ENCODE data around the gene LSM7. TPM values are rescaled to one million over a fixed set of nuclear protein-coding genes. Genes with fewer than 3 reads are reported as not detected.

Gene LSM7
- total RNA-seq, 1 experiment from 2014 or later = 93.0 TPM

- CTCF ChIA-PET = no interaction called here
- no peak overlapping the region for H3K4me3 Mint-ChIP-seq (ENCODE audit: low read depth, unreplicated experiment)
Measured at GRCh38 chr19:2321565-2322283, 6.7 kb downstream of the LSM7 start.

GRCh38 chr19:2320939-2321338, 7.4 kb downstream of the LSM7 start:
- no peaks in the 10 kb centered on the region for H3K27me3 Mint-ChIP-seq (ENCODE audit: unreplicated experiment)
- TF ChIP-seq CTCF (IDR thresholded peaks at IDR 0.05; ENCODE audit: unreplicated experiment) = no peak

More at GRCh38 chr19:2321565-2322283, 6.7 kb downstream of the LSM7 start:
- H3K36me3 Mint-ChIP-seq (ENCODE audit: insufficient read depth, unreplicated experiment) = peaks cover 22% of the 10 kb centered on the region
- DNase-seq = no peak
- H3K27ac Mint-ChIP-seq (ENCODE audit: unreplicated experiment) = no peak overlapping the region
- BruUV-seq (replicated peaks) = no TSS peak
- no peaks in the 10 kb centered on the region for H3K9me3 Mint-ChIP-seq (ENCODE audit: low read depth, unreplicated experiment)
- no peak for TF ChIP-seq CTCF (IDR thresholded peaks at IDR 0.05; ENCODE audit: unreplicated experiment)
- no peaks in the 10 kb centered on the region for H3K27me3 Mint-ChIP-seq (ENCODE audit: unreplicated experiment)
- intact Hi-C loops (cut with micrococcal nuclease; ENCODE audit: unreplicated experiment) = no loop called here
- H3K4me1 Mint-ChIP-seq (ENCODE audit: low read depth, unreplicated experiment) = no peaks in the 10 kb centered on the region

GRCh38 chr19:2320049-2320448, 8.3 kb downstream of the LSM7 start:
- CTCF ChIA-PET = no interaction called here
- no peaks in the 10 kb centered on the region for H3K9me3 Mint-ChIP-seq (ENCODE audit: low read depth, unreplicated experiment)
- intact Hi-C loops (cut with micrococcal nuclease; ENCODE audit: unreplicated experiment) = no loop called here
- no TSS peak for BruUV-seq (replicated peaks)
- H3K27ac Mint-ChIP-seq (ENCODE audit: unreplicated experiment) = no peak overlapping the region
- no peak for DNase-seq
- H3K4me1 Mint-ChIP-seq (ENCODE audit: low read depth, unreplicated experiment) = no peaks in the 10 kb centered on the region
- no peaks in the 10 kb centered on the region for H3K27me3 Mint-ChIP-seq (ENCODE audit: unreplicated experiment)
- no peak for TF ChIP-seq CTCF (IDR thresholded peaks at IDR 0.05; ENCODE audit: unreplicated experiment)
- no peak overlapping the region for H3K4me3 Mint-ChIP-seq (ENCODE audit: low read depth, unreplicated experiment)
- H3K36me3 Mint-ChIP-seq (ENCODE audit: insufficient read depth, unreplicated experiment) = peaks cover 14% of the 10 kb centered on the region

More at GRCh38 chr19:2320939-2321338, 7.4 kb downstream of the LSM7 start:
- H3K27ac Mint-ChIP-seq (ENCODE audit: unreplicated experiment) = no peak overlapping the region
- intact Hi-C loops (cut with micrococcal nuclease; ENCODE audit: unreplicated experiment) = no loop called here
- H3K36me3 Mint-ChIP-seq (ENCODE audit: insufficient read depth, unreplicated experiment) = peaks cover 18% of the 10 kb centered on the region
- no peaks in the 10 kb centered on the region for H3K4me1 Mint-ChIP-seq (ENCODE audit: low read depth, unreplicated experiment)
- CTCF ChIA-PET = no interaction called here
- BruUV-seq (replicated peaks) = no TSS peak
- no peaks in the 10 kb centered on the region for H3K9me3 Mint-ChIP-seq (ENCODE audit: low read depth, unreplicated experiment)
- no peak overlapping the region for H3K4me3 Mint-ChIP-seq (ENCODE audit: low read depth, unreplicated experiment)
- no peak for DNase-seq

DNA sequence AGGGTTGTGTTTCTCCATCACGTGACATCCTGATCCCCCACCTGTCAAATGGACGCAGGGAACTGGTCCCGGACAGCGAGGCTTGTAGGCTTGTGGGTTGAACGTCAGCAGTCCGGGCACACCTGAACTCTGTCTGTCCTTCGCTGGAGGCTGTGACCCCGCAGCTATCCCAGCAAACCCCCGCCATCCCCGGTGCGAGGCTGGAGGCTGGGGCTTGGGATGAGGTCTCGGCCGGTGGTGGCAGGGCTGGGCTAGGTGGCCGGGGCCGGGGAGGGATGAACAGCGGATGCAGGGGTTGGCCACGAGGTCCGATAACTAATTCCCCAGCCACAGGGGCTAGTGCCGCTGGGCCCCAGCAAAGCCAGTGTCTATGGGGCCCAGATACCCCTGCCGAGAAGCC, 8.8 kb downstream of the LSM7 start:
- CTCF ChIA-PET = no interaction called here

More for the DNA sequence above, 8.8 kb downstream of the LSM7 start:
- intact Hi-C loops (cut with micrococcal nuclease; ENCODE audit: unreplicated experiment) = no loop called here
- Mint-ChIP-seq H3K9me3 (ENCODE audit: low read depth, unreplicated experiment) (peaks cover 2% of the 10 kb centered on the region), H3K27ac (ENCODE audit: unreplicated experiment) (no peak overlapping the region), H3K4me3 (ENCODE audit: low read depth, unreplicated experiment) (no peak overlapping the region), H3K36me3 (ENCODE audit: insufficient read depth, unreplicated experiment) (peaks cover 14% of the 10 kb centered on the region), H3K27me3 (ENCODE audit: unreplicated experiment) (no peaks in the 10 kb centered on the region), H3K4me1 (ENCODE audit: low read depth, unreplicated experiment) (no peaks in the 10 kb centered on the region)
- no peak for TF ChIP-seq CTCF (IDR thresholded peaks at IDR 0.05; ENCODE audit: unreplicated experiment)
- DNase-seq = no peak
- BruUV-seq (replicated peaks) = no TSS peak
